ENCODE results near the gene ZSCAN22. TPM values are rescaled to one million over a fixed set of nuclear protein-coding genes. Genes with fewer than 3 reads are reported as not detected.
"Not testable (repeated sequence)": the region's sequence is repeated elsewhere in the genome, so short reads cannot be mapped to it uniquely, and the experiment has no call there.

ZSCAN22 gene
- polyA plus RNA-seq, 3 donors from 2014 or later: 0.90 to 3.0 (median 2.1) TPM

DNA sequence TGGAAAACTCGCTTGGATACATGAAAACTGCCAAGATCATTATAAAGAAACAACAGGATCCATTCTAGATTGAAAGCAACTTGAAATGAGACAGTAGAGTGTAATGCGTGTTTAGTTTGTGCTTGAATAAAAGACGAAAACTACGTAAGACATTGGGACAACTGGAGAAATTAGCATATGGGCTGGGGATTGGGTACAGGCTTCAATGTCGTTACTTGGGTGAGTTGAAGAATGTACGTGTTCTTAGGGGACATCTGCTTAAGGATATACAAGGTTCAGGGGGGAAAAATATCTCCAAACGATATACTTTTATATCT, 22.1 kb upstream of the ZSCAN22 start:
- peaks cover 20 to 54% (median 36%) of the 10 kb centered on the region in 3 donors for H3K36me3 Mint-ChIP-seq
- peak overlapping the region; percentile 95 to 98 (median 98) for H3K4me3 Mint-ChIP-seq
- peaks cover 31 to 55% of the 10 kb centered on the region in 2 donors for H3K4me1 Mint-ChIP-seq
- peaks cover 8 to 16% (median 11%) of the 10 kb centered on the region in 3 donors for H3K27me3 Mint-ChIP-seq (ENCODE audit: low read depth in 3 of 3)
- H3K27ac Mint-ChIP-seq: peak overlapping the region; percentile 98 to 100 (median 100)
- H3K9me3 Mint-ChIP-seq: no peaks in the 10 kb centered on the region
- no peak for DNase-seq

GRCh38 chr19:58305065-58305931, 21.5 kb upstream of the ZSCAN22 start, which contains the start of gene ERVK3-1:
TSS of gene ERVK3-1 (plus strand) at chr19:58305377. CDS start at chr19:58312169, 6,792 bp downstream.
- Mint-ChIP-seq H3K4me3 (peak within 1 kb of the TSS; percentile 95 to 98 (median 98)), H3K9me3 (peaks cover 0 to 2% (median 0%) of the 10 kb centered on the region in 6 donors), H3K27ac (peak within 1 kb of the TSS; percentile 98 to 100 (median 100)), H3K4me1 (peaks cover 32 to 56% of the 10 kb centered on the region in 2 donors), H3K36me3 (peaks cover 20 to 53% (median 32%) of the 10 kb centered on the region in 3 donors), H3K27me3 (ENCODE audit: low read depth in 3 of 3) (peaks cover 8 to 16% (median 11%) of the 10 kb centered on the region in 3 donors)
- DNase-seq: peak; percentile 95 to 96 (median 95)

- Mint-ChIP-seq H3K27me3 (ENCODE audit: low read depth in 3 of 3) (peaks cover 8 to 16% (median 11%) of the 10 kb centered on the region in 3 donors), H3K4me3 (peak overlapping the region; percentile 95 to 98 (median 98)), H3K4me1 (peaks cover 32 to 56% of the 10 kb centered on the region in 2 donors), H3K27ac (peak overlapping the region; percentile 98 to 100 (median 100)), H3K9me3 (peaks cover 0 to 3% (median 0%) of the 10 kb centered on the region in 6 donors), H3K36me3 (peaks cover 16 to 50% (median 27%) of the 10 kb centered on the region in 3 donors)
- DNase-seq: peak in 1 of 3 donors; percentile 30
These were observed 20.9 kb upstream of the ZSCAN22 start for GRCh38 chr19:58305932-58306323.

- no peak for DNase-seq
- H3K9me3 Mint-ChIP-seq: peaks cover 0 to 5% (median 0%) of the 10 kb centered on the region in 6 donors
- H3K27ac Mint-ChIP-seq: peak overlapping the region in 3 of 6 donors; percentile 61 to 79 (median 77)
- H3K4me1 Mint-ChIP-seq: peaks cover 36 to 63% of the 10 kb centered on the region in 2 donors
- H3K4me3 Mint-ChIP-seq: no peak overlapping the region
- peaks cover 7 to 17% (median 16%) of the 10 kb centered on the region in 3 donors for H3K27me3 Mint-ChIP-seq (ENCODE audit: low read depth in 3 of 3)
- H3K36me3 Mint-ChIP-seq: peaks cover 31 to 56% (median 41%) of the 10 kb centered on the region in 3 donors
These were observed 19.1 kb upstream of the ZSCAN22 start for GRCh38 chr19:58307736-58308135.

DNA sequence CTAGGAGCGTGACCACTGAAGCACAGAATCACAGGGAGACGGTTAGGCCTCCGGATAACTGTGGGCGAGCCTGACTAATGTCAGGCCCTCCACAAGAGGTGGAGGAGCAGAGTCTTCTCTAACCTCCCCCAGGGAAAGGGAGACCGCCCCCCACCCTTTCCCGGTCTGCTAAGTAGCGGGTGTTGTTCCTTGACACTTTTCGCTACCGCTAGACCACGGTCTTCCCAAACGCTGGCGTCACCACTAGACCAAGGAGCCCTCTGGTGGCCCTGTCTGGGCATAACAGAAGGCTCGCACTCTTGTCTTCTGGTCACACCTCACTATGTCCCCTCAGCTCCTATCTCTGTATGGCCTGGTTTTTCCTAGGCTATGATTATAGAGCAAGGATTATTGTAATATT, 16.1 kb upstream of the ZSCAN22 start:
- DNase-seq: peak in 1 of 3 donors; percentile 19
- Mint-ChIP-seq H3K27ac (peak overlapping the region in 1 of 6 donors; percentile 68), H3K36me3 (peaks cover 50 to 77% (median 57%) of the 10 kb centered on the region in 3 donors), H3K4me1 (peaks cover 19 to 47% of the 10 kb centered on the region in 2 donors)
- H3K9me3 Mint-ChIP-seq; H3K4me3 Mint-ChIP-seq; H3K27me3 Mint-ChIP-seq (ENCODE audit: low read depth in 3 of 3): not testable (repeated sequence)

DNA sequence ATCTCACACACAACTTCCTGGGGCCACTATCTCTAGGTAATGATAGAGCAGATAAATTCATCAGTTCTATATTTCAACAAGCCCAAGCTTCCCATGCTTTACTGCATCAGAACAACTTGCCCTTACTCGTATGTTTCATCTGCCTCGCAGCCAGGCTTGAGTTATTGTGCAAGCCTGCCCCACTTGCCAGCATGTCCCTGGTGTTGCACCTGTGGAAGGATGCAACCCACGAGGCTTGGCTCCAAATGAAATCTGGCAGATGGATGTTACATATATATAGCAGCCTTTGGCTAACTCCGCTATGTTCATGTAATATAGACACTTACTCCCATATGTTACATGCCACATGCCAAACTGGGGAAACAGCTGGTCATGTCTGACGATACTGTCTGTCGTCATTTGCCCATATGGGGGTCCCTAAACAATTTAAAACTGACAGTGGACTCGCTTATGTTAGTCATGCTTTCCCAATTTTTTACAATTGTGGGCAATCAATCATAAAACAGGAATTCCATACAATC, 15.4 kb upstream of the ZSCAN22 start:
- peaks cover 53 to 73% (median 53%) of the 10 kb centered on the region in 3 donors for H3K36me3 Mint-ChIP-seq
- H3K4me3 Mint-ChIP-seq: no peak overlapping the region
- peaks cover 0 to 6% (median 3%) of the 10 kb centered on the region in 3 donors for H3K27me3 Mint-ChIP-seq (ENCODE audit: low read depth in 3 of 3)
- DNase-seq: no peak
- H3K4me1 Mint-ChIP-seq: peaks cover 12 to 40% of the 10 kb centered on the region in 2 donors
- H3K9me3 Mint-ChIP-seq: peaks cover 0 to 5% (median 0%) of the 10 kb centered on the region in 6 donors
- peak overlapping the region in 2 of 6 donors; percentile 13 to 17 for H3K27ac Mint-ChIP-seq

- Mint-ChIP-seq H3K27ac (no peak overlapping the region), H3K4me3 (no peak overlapping the region), H3K4me1 (peaks cover 3 to 7% of the 10 kb centered on the region in 2 donors), H3K36me3 (peaks cover 32 to 39% (median 37%) of the 10 kb centered on the region in 3 donors), H3K27me3 (ENCODE audit: low read depth in 3 of 3) (peaks cover 0 to 5% (median 2%) of the 10 kb centered on the region in 3 donors), H3K9me3 (peaks cover 0 to 2% (median 0%) of the 10 kb centered on the region in 6 donors)
- DNase-seq: no peak
These were observed 11.2 kb upstream of the ZSCAN22 start for GRCh38 chr19:58315580-58315979.

GRCh38 chr19:58317476-58318072, 9.2 kb upstream of the ZSCAN22 start:
- H3K27ac Mint-ChIP-seq: no peak overlapping the region
- no peaks in the 10 kb centered on the region for H3K9me3 Mint-ChIP-seq
- H3K36me3 Mint-ChIP-seq: peaks cover 18 to 24% (median 24%) of the 10 kb centered on the region in 3 donors
- H3K27me3 Mint-ChIP-seq (ENCODE audit: low read depth in 3 of 3): no peaks in the 10 kb centered on the region
- H3K4me1 Mint-ChIP-seq: no peaks in the 10 kb centered on the region
- no peak for DNase-seq
- H3K4me3 Mint-ChIP-seq: no peak overlapping the region

DNA sequence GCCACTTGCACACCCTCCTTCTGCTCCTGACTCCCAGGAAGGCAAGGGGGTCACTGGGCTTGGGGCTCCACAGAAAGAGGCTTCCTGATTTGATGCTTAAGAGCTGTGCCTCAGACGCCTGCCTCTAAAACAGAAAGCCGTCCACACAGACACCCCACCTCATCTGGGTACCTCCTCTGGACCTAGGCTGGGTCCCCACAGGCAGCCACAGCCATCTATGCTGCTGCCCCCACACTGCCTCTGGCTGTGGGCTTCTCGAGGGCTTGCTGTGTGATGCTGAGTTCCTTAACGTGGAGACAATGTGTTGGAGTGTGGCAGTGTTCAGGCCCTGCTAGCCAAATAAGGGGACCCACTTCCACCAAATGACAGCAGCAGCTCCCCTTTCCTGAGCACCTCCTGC, 8.5 kb upstream of the ZSCAN22 start:
- DNase-seq: no peak
- Mint-ChIP-seq H3K4me3 (no peak overlapping the region), H3K4me1 (no peaks in the 10 kb centered on the region), H3K36me3 (peaks cover 12 to 22% (median 21%) of the 10 kb centered on the region in 3 donors), H3K27me3 (ENCODE audit: low read depth in 3 of 3) (no peaks in the 10 kb centered on the region), H3K27ac (no peak overlapping the region), H3K9me3 (no peaks in the 10 kb centered on the region)

GRCh38 chr19:58319241-58319640, 7.6 kb upstream of the ZSCAN22 start:
- H3K4me3 Mint-ChIP-seq: no peak overlapping the region
- no peak for DNase-seq
- peaks cover 7 to 17% (median 15%) of the 10 kb centered on the region in 3 donors for H3K36me3 Mint-ChIP-seq
- no peaks in the 10 kb centered on the region for H3K4me1 Mint-ChIP-seq
- no peak overlapping the region for H3K27ac Mint-ChIP-seq
- no peaks in the 10 kb centered on the region for H3K9me3 Mint-ChIP-seq
- peaks cover 0 to 2% (median 0%) of the 10 kb centered on the region in 3 donors for H3K27me3 Mint-ChIP-seq (ENCODE audit: low read depth in 3 of 3)

DNA sequence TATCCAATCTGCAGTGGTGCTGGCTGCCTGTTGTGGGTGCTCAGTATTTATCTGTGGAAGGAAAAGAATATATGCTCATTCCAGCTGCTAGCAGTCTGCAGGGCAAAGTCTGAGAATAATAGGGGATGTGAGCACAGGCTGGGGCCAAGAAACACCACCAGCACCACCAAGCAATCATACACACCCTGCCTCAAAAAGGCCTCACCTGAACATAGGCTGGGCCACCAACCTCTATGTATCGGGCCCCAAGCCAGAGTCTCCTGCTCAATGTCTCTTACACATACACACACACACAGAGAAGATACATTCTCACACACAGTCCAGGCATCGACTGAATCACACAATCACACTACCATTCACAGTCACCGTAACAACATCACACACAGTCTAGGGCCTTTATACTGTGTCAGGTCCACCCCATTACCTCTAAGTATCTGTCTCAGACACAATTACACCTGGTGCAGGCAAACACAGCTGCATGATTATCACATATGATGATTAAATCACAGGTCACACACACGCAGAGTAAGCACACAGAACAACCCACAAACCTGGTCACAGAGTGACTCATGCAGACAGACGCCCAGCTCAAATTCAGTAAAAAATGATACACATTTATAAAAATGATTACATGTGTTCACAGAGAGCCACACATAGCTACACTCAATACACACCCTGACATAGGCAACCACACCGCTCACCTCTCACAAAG, 1.3 kb upstream of the ZSCAN22 start:
- H3K36me3 Mint-ChIP-seq: peaks cover 0 to 5% (median 4%) of the 10 kb centered on the region in 3 donors
- H3K4me3 Mint-ChIP-seq: no peak overlapping the region
- H3K27me3 Mint-ChIP-seq (ENCODE audit: low read depth in 3 of 3): peaks cover 0 to 2% (median 1%) of the 10 kb centered on the region in 3 donors
- no peaks in the 10 kb centered on the region for H3K4me1 Mint-ChIP-seq
- no peaks in the 10 kb centered on the region for H3K9me3 Mint-ChIP-seq
- DNase-seq: no peak
- H3K27ac Mint-ChIP-seq: no peak overlapping the region

- H3K27me3 Mint-ChIP-seq (ENCODE audit: low read depth in 3 of 3): peaks cover 0 to 2% (median 1%) of the 10 kb centered on the region in 3 donors
- no peak overlapping the region for H3K4me3 Mint-ChIP-seq
- DNase-seq: peak in 2 of 3 donors; percentile 90
- H3K27ac Mint-ChIP-seq: no peak overlapping the region
- H3K9me3 Mint-ChIP-seq: no peaks in the 10 kb centered on the region
- no peaks in the 10 kb centered on the region for H3K4me1 Mint-ChIP-seq
- peaks cover 0 to 5% (median 4%) of the 10 kb centered on the region in 3 donors for H3K36me3 Mint-ChIP-seq
These were observed 287 bp upstream of the ZSCAN22 start for GRCh38 chr19:58326501-58326913.

- H3K27ac Mint-ChIP-seq: peak overlapping the region in 4 of 6 donors; percentile 24 to 65 (median 50)
- H3K4me1 Mint-ChIP-seq: no peaks in the 10 kb centered on the region
- no peaks in the 10 kb centered on the region for H3K9me3 Mint-ChIP-seq
- H3K4me3 Mint-ChIP-seq: peak overlapping the region in 2 of 5 donors; percentile 30 to 36
- H3K36me3 Mint-ChIP-seq: no peaks in the 10 kb centered on the region
- peaks cover 0 to 1% (median 0%) of the 10 kb centered on the region in 3 donors for H3K27me3 Mint-ChIP-seq (ENCODE audit: low read depth in 3 of 3)
- DNase-seq: no peak
These were observed 2.2 kb downstream of the ZSCAN22 start for GRCh38 chr19:58328999-58329398.
